GM23248 (cell line): ENCODE results near the gene STX16.

Experiments used
- EZH2 ChIP-seq: fragments of 200-600 bp; sonication (generic); IDR thresholded peaks from 2 replicates; pipeline ENCODE4 v1.6.1; 2018; ENCODE audit warnings: antibody characterized with exemption, mild to moderate bottlenecking; ENCODE audit not compliant: insufficient read depth, poor library complexity, severe bottlenecking
- EZH2phosphoT487 ChIP-seq: fragments of 200-600 bp; sonication (generic); IDR thresholded peaks from 2 replicates; pipeline ENCODE4 v1.6.1; 2018; ENCODE audit warnings: antibody characterized with exemption, moderate library complexity, mild to moderate bottlenecking, low read depth; ENCODE audit not compliant: insufficient read depth

DNA sequence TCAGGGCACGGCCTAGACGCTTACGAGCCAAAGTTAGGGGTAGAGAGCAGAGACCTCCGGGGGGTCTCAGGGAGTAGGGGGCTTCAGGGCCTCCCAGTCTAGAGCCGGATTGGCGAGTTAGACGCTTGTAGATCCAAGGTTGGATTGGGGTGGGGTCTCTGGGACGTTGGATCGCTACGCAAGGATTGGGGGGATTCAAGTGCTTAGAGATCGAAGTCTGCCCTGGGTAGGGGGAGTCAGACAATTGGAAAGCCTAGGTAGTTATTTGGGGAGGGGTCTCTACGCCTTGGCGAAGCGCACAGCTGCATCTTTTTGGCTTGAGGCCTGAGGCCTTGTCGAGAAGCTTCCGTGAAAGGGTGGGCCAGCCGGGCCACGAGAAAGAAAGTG lies 469 bp downstream of the STX16 start:
- TF ChIP-seq EZH2: no peak
- no peak for TF ChIP-seq EZH2phosphoT487
